Measurements from ENCODE around the gene FSIP1.

Gene FSIP1

DNA sequence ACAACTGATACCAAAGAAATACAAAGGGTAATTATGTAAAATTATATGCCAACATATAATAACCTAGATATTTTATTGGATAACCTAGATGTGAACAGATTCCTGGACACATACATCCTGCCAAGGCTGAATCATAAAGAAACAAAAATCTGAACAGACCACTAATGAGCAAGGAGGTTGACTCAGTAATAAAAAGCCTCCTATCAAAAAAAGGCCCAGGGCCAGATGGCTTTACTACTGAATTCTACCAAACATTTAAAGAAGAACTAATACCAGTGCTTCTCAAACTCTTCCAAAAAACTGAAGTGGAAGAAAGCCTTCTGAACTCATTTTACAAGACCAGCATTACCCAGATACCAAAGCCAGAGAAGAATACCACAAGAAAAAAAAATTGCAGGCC lies 169.4 kb downstream of the FSIP1 start:
- DNase-seq, result no peak

DNA sequence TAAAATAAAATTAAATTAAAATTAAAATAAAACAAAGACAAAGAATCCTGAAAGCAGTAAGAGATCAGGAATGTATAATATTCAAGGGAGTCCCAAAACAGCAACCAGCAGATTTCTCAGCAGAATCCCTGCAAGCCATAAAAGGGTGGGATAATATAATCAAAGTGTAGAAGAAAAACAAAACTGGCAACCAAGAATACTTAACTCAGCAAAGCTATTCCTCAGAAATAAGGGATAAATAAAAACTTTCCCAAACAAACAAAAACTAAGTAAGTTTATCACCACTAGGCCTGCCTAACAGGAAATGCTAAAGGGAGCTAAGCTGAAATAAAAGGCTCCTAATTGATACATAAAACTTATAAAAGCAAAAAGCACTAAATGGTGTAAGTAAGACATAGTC lies 172.0 kb downstream of the FSIP1 start:
- DNase-seq, result no peak

DNA sequence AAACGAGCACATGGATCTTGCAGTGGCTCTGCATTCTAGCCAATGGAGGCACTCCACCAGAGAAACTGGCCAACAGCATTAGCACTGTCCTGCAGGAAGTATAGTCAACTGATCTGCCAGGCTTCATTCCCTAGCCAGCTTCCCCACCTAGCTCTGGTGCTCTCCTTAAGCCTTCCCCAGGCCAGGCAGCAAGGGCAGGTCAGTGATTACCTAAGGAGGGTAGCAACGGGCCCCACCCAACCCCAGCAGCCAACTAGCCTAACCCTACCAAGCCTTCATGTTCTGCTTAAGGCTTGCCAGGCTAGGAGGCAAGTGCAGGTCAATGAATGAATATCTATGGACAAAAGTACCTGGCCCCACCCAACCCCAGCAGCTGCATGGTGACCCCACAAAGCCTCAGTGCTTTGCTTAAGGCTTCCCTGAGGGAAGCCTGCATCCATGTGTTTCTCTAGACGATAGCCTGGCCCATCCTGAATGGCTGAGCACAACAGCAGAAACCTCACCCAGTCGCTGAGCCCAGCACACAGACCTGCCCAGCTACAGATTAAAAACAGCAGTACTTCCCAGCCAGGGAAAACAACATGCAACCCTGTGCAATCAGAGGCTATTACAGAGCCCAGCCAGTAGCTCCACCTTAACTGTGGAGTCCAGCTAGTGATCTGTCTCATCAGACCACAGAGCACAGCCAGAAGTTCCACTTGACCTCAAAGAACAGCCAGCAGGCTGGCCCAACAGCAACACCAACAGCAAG lies 173.3 kb downstream of the FSIP1 start:
- no peak for DNase-seq

DNA sequence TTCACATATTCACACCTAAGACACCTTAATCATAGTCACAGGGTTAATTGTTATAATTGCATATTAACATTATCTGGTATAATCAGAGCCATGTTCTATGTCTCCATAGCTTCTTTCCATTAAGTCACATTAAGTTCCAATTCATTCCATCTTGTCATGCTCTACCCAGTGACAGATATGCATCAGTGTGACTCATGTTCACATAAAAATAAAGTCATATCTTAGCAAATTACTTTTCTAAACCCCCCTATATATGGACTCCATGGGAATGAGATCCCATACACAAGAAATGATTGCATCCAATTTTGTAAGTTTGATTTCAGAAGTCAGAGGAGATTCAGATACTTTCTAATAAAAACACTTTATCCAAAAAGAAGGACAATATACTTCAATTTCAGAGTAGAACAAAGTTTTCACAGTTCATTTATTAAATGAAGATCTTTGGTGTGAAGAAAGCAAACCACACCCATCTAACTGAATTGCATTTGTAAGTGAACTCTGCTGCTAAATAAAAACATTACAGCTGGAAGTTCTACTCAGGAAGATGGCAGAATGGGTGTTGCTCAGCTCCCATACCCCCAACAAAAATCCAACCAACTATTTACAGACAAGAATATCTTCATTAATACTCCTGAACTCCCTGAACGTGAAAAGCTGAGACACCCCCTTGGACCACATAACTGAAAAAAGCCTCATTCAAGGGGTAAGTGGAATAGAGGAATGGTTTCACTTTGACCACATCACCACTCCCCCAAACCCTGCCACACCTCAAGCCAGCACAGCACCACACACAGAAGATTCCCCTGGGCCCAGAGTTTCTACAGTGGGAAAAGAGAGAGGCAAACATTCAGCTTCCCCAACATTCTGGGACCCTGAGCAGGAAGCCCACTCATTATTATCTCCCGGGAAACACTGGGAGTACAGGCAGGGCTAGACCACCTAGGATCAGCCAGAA lies 174.2 kb downstream of the FSIP1 start:
- DNase-seq, result no peak

DNA sequence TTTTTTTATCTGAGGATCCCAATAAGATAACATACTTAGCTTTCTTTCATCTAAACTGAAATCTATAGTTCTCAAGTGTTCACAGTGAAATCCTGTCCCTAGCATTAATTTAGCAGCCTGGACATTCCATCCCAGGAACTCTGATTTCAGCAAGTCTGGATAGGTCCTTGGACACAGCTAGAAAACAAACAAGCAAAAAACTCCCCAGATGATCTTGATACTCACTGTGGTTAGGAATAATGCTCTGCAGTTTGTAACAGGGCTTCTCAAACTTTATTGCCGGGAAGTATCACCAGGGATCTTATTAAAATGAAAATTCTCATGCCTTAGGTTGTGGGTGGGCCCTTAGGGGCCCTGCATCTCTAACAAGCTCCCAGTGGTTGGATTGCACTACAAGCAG lies 177.5 kb downstream of the FSIP1 start:
- no peak for DNase-seq

DNA sequence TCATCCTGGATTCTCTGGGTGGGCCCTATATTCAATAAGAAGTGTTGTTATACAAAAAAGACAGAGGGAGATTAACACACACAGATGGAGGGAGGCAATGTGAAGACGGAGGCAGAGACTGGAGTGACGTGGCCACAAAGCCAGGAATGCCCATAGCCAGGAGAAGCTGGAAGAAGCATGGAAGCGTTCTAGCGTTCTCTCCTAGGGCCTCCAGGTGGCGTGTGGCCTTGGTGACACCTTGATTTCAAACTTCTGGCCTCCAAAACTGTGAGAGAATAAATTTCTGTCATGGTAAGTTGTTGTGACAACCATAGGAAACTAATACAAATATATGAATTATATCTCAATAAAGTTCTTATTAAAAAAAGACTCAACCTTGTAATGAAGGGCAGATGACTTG lies 180.5 kb downstream of the FSIP1 start:
- no peak for DNase-seq

DNA sequence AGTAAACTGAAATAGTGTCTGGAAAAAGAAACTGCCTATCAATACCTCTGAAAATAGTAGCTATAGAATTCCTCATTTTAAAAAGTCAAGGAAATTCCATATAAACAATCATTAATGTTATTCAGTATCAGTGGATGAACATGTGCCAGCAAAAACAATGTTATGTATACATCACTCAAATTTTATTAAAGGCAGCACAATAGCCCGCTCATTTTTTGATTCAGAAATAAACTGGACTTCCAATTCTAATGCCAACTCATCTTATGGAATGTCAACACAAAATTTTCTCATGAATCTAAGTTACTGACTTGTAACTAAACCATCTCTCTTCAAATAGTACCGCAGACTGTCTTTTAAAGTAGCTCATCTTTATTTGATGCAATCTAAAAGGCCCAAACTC lies 182.8 kb downstream of the FSIP1 start:
- DNase-seq, result no peak

DNA sequence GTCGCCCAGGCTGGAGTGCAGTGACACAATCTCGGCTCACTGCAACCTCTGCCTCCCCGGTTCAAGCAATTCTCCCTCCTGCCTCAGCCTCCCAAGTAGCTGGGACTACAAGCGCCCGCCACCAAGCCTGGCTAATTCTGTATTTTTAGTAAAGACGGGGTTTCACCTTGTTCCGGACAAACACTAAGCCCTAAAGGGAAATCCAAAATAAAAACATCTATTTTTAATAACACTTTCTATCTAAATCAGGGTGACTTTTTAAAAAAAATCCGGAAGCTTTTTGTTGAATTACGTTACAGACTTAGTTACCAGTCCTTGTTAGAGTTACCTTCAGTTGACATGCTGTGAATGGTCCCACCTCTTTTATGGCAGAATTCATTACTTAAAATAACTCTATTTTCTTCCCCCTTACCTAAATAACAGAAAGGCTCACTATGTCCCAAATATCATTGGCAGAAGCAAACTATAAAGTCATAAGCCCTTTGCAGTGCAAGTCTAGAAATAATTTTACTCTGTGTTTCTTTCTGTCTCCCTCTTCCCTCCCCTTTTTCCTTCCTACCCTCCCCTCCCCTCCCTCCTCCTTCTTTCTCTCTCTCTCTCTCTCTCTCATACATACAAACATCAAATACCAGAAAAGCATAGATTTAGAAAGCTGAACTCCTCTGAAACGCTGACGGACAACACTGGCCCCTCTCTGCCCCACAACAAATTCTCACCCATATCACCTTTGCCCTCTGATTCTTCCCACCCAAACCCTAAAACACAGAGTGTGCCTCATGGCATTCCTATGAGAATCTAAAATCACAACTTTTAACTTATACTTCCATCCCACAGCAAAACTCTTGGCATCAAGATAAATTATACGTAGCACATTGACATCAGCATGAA lies 183.4 kb downstream of the FSIP1 start:
- no peak for DNase-seq

DNA sequence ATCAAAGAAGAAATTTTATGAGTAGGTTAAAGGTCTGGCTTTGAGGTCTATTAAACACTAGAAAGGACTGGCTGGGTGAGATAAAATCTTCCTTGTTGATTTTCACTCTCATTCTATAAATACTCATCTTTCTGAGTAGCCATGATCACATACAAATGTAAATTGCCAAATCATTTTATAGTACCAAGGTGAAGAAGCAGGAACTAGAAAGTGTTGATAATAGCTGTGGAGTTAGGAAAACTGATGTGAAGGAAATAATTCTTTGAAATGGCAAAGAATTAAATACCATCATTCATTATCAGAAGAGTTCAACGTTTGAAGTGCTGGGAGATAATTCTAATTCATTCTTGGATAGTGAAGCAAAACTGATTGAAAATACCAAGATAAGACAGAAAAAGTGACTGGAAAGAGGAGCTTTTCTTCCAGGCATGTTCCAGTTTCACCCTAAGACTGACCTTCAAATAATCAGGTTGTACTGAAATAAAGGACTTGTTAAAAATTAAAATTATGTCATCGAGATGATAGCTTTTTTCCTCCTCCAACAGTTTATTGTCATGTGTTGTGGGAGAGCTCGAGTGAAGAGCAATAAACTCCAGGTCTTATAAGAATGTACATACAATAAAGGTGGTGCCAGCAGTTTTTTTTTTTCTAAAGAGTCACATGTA lies 184.3 kb downstream of the FSIP1 start:
- DNase-seq, result no peak

DNA sequence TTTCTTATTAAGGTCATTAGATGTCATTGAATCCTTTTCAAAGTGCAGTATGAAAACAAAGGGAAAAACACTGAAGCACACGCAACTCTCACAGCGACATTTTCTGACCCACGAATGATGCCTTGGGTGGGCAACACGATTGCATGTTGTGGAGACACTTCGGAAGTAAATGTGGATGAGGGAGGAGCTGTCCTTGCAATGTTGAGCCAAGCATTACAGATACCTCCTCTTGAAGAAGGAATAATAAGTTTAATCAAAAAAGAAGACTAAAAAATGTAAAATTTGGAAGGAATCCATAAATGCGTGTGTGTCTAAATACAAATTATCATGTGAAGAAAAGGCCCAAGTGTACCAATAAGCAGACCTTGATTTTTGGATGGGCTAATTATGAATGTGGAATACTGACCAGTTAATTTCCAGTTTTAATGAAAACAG lies 184.9 kb downstream of the FSIP1 start:
- no peak for DNase-seq

DNA sequence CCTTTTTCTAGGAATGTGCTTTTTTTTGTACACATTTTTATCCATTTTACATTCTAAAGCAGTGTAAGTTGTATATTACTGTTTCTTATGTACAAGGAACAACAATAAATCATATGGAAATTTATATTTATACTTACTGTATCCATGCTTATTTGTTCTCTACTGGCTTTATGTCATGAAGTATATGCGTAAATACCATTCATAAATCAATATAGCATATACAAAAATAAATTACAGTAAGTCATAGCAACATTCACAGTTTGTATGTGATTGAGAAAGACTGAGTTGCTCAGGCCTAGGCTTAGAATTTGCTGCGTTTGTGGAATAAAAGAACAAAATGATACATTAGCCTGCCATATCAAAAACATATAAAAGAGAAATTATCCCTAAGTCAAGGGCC lies 185.3 kb downstream of the FSIP1 start:
- no peak for DNase-seq

DNA sequence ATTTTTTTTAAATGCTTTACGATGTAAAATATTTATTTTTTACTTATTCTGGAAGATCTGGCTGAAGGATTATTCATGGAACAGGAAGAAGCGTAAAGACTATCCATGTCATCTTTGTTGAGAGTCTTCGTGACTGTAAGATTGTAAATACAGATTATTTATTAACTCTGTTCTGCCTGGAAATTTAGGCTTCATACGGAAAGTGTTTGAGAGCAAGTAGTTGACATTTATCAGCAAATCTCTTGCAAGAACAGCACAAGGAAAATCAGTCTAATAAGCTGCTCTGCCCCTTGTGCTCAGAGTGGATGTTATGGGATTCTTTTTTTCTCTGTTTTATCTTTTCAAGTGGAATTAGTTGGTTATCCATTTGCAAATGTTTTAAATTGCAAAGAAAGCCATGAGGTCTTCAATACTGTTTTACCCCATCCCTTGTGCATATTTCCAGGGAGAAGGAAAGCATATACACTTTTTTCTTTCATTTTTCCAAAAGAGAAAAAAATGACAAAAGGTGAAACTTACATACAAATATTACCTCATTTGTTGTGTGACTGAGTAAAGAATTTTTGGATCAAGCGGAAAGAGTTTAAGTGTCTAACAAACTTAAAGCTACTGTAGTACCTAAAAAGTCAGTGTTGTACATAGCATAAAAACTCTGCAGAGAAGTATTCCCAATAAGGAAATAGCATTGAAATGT lies 186.1 kb downstream of the FSIP1 start:
- DNase-seq, result no peak

DNA sequence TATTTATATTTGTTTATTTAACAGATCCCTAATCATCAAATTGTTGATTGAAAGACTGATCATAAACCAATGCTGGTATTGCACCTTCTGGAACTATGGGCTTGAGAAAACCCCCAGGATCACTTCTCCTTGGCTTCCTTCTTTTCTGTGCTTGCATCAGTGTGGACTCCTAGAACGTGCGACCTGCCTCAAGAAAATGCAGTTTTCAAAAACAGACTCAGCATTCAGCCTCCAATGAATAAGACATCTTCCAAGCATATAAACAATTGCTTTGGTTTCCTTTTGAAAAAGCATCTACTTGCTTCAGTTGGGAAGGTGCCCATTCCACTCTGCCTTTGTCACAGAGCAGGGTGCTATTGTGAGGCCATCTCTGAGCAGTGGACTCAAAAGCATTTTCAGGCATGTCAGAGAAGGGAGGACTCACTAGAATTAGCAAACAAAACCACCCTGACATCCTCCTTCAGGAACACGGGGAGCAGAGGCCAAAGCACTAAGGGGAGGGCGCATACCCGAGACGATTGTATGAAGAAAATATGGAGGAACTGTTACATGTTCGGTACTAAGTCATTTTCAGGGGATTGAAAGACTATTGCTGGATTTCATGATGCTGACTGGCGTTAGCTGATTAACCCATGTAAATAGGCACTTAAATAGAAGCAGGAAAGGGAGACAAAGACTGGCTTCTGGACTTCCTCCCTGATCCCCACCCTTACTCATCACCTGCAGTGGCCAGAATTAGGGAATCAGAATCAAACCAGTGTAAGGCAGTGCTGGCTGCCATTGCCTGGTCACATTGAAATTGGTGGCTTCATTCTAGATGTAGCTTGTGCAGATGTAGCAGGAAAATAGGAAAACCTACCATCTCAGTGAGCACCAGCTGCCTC lies 187.1 kb downstream of the FSIP1 start:
- no peak for DNase-seq

DNA sequence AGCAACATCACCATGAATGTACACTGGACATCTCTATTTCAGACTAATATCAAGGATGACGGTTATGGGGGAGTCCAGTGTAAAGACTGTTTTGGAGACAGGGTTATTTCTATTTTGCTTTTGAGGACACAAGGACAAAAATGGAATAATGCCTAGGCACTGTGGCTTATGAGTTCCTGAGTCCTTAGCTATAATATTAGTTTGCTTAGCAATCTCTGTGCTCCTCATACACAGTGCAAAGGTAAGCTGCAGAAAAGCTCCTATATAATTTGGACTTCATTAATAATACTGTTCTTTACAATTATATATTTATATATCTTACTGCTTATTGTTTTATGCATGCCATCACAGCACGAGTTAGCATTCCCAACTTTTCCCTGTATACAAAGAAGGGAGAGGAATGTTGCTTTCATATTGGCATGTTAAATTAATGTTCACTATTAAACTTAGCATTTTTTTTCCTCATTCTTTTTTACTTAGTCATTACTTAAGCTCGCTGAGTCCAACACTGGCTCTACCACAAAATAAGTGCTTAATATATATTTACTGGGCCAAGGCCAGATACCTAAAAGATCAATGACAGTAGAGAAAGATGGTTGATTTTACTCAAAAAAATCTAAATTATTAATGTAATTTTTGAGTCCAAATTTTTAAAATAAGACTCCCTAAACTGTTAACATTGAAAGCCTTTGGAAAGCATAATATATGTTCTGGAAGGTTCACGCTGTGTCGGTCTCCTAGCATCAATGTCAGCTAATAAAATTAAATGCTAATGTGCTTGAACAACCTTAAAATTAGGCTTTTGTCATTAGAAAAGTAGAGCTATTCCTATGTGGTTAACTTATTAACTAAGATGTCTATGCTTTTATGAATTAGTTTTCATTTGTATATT lies 187.9 kb downstream of the FSIP1 start:
- DNase-seq, result no peak

DNA sequence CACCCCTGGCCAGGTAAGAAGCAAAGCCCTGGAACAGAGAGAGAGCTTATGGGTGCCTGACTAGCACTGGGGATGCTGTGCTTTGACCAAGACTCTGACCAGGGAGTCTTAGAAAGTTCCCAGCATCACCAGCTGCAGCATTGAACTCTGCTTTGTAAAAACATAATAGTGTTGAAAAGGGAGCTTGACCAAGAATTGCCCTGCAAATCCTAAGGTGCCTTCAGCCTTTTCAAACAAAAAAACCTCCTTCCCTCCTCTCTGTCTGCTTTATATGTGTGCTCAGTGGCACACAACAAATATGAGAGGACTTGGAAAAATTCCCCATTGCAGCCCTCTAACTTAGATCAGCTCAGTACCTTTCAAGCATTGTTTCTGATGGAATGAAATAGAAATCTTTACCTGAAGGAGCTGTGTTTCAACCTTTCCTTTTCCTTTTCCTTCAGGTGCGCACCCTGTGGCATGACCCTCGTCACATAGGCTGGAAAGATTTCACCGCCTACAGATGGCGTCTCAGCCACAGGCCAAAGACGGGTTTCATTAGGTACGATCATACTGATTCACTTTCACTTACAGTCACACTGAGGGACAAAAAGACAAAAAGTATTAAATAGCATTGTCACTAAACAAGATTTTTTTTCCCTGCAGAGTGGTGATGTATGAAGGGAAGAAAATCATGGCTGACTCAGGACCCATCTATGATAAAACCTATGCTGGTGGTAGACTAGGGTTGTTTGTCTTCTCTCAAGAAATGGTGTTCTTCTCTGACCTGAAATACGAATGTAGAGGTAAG lies 188.8 kb downstream of the FSIP1 start:
- DNase-seq, result no peak

DNA sequence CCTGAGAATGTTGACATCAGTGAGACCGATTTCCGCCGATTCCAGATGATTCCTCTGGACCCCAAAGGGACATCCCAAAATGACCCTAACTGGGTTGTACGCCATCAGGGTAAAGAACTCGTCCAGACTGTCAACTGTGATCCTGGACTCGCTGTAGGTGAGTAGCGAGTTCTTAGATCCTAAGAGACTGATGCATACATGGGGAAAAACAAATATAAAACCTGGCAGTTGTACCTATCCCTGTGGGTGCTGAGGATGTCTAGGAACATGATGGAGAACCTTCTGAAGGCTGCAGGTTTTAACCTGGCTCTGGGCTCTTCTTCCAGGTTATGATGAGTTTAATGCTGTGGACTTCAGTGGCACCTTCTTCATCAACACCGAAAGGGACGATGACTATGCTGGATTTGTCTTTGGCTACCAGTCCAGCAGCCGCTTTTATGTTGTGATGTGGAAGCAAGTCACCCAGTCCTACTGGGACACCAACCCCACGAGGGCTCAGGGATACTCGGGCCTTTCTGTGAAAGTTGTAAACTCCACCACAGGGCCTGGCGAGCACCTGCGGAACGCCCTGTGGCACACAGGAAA lies 189.5 kb downstream of the FSIP1 start:
- no peak for DNase-seq

DNA sequence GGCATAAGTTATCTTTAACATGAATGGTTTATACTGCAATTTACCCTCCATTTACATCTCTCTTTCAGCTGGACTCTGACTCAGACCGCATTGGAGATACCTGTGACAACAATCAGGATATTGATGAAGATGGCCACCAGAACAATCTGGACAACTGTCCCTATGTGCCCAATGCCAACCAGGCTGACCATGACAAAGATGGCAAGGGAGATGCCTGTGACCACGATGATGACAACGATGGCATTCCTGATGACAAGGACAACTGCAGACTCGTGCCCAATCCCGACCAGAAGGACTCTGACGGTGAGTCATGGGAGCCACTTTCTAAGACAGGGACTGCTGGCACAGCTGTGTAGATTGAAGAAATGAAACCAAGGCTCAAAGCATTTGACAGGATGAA lies 190.1 kb downstream of the FSIP1 start:
- DNase-seq, result no peak

DNA sequence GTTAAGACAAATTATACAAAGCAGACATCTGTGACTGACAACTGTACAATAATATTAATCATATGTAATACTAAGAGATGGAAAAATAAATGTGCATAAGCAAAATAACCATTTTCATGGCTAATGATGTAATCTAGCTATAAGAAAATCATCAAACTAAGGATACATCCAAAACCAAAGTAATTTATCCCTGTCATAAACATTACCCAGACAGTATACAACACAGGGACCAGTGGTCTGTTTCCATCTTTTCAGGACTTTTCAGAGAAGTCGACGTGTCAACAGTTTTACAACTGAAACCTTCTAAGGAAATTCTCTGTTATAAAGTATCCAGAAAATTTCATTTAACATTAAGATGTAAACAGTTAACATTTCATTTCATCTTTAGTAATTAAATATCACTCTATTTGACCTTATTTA lies 190.7 kb downstream of the FSIP1 start:
- DNase-seq, result no peak

All from NCI-H187 treated with DMSO at 0.1 percent for 48 hours (cell line).